Ishikawa (cell line): Measurements from ENCODE around the gene CAD.

Experiments used
- EP300 ChIP-seq: IDR thresholded peaks from 2 replicates; pipeline ENCODE4 v1.6.1; 2012; ENCODE audit warnings: borderline replicate concordance
- REST ChIP-seq: IDR thresholded peaks from 2 replicates; pipeline ENCODE4 v1.6.1; 2012; ENCODE audit warnings: low read depth, mild to moderate bottlenecking
- TEAD4 ChIP-seq: IDR thresholded peaks from 2 replicates; pipeline ENCODE4 v1.6.1; 2012

GRCh38 chr2:27262379-27263286 lies 45.5 kb downstream of the CAD start, which contains the start of gene SLC30A3:
- TF ChIP-seq EP300 = peak; percentile 8; the same call in 1 of the 2 replicates
- TF ChIP-seq REST = no peak
- TF ChIP-seq TEAD4 = no peak
